ENCODE results near the gene NFIX. TPM values are rescaled to one million over a fixed set of nuclear protein-coding genes. Genes with fewer than 3 reads are reported as not detected.

NFIX gene
- total and polyA plus RNA-seq, 2 of the 13 experiments (the other 11 are each of a cell fraction or from before 2014, with no cell fraction given): 3.4 to 5.4 TPM

GRCh38 chr19:12946092-12946721 is 49.1 kb upstream of the NFIX start (continued):
- TF ChIP-seq NFAT5 (CRISPR knock-in tag; IDR thresholded peaks at IDR 0.05) (peak; percentile 11; the same call in 1 of the 2 replicates), HOMEZ (CRISPR knock-in tag; IDR thresholded peaks at IDR 0.05; ENCODE audit: low read depth) (no peak), ZNF17 (CRISPR knock-in tag; IDR thresholded peaks at IDR 0.05) (no peak), ZNF335 (CRISPR knock-in tag; IDR thresholded peaks at IDR 0.05) (no peak), PRMT3 (CRISPR knock-in tag; IDR thresholded peaks at IDR 0.05; ENCODE audit: borderline replicate concordance, low read depth) (no peak), ZNF629 (CRISPR knock-in tag; conservative IDR thresholded peaks at IDR 0.05) (peak; percentile 37; the same call in 1 of the 2 replicates), RXRB (CRISPR knock-in tag; IDR thresholded peaks at IDR 0.05; ENCODE audit: borderline replicate concordance) (no peak), TSC22D2 (CRISPR knock-in tag; IDR thresholded peaks at IDR 0.05; ENCODE audit: borderline replicate concordance) (no peak), ZNF260 (CRISPR knock-in tag; IDR thresholded peaks at IDR 0.05; ENCODE audit: borderline replicate concordance, low read depth) (no peak), SMARCC2 (IDR thresholded peaks at IDR 0.05) (no peak), ZNF138 (CRISPR knock-in tag; IDR thresholded peaks at IDR 0.05; ENCODE audit: low read depth) (no peak), ZNF747 (CRISPR knock-in tag; IDR thresholded peaks at IDR 0.05; ENCODE audit: borderline replicate concordance) (no peak), ATF2 (CRISPR knock-in tag; IDR thresholded peaks at IDR 0.05) (no peak), PHF8 (CRISPR knock-in tag; IDR thresholded peaks at IDR 0.05) (peak; percentile 18; the same call in 1 of the 2 replicates), MLX (CRISPR knock-in tag; IDR thresholded peaks at IDR 0.05) (no peak), GLI4 (CRISPR knock-in tag; IDR thresholded peaks at IDR 0.05; ENCODE audit: borderline replicate concordance) (0 out of 2 replicates have a peak, but pooled peaks have one; percentile 11), ZNF503 (CRISPR knock-in tag; IDR thresholded peaks at IDR 0.05) (peak; percentile 20; the same call in 1 of the 2 replicates), NFIC (IDR thresholded peaks at IDR 0.05; ENCODE audit: low read length) (peak; percentile 26; the same call in 1 of the 2 replicates), ZNF34 (CRISPR knock-in tag; IDR thresholded peaks at IDR 0.05; ENCODE audit: borderline replicate concordance) (0 out of 2 replicates have a peak, but pooled peaks have one; percentile 22)
